Femur (tissue), 1 donor: ENCODE results near the gene SRGAP3.

ENCODE experiments used
- DNase-seq: peaks from one replicate; pipeline ENCODE4 v3.0.0-alpha.2; 2017

The SRGAP3 gene

GRCh38 chr3:9137676-9138075 is 111.8 kb downstream of the SRGAP3 start:
- peak; percentile 68 for DNase-seq

DNA sequence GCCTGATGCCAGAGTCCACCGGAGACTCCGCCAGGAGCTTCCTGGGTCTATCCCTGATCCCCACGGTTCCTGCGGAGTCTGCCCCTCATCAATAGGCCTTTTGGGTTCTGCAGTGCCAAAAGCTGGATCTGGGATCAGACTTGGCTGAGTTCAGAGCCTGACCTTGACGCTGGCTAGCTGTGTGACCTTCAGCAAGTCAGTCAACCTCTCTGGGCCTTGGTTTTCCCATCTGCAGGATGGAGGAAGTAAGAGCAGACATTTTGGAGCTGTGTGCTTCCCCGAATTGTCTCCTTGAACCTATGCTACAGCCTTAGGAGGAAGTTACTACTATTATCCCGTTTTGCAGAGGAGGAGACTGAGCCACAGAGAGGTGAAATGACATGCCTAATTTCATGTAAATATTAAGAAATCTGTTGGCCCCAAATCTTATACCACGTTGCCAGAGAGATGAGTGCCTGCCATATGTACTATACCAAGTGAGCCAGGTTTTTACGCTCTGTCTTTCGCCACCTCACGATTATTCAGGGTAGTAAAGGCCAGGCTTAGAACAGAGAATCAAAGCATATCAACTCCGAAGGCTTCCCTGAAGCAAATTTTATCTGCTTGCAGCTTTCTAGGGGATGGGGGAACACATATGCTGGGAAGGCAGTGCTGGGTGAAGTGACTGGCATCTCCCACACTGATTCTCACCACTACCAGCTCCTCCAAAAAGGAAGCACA is 112.5 kb downstream of the SRGAP3 start:
- no peak for DNase-seq

DNA sequence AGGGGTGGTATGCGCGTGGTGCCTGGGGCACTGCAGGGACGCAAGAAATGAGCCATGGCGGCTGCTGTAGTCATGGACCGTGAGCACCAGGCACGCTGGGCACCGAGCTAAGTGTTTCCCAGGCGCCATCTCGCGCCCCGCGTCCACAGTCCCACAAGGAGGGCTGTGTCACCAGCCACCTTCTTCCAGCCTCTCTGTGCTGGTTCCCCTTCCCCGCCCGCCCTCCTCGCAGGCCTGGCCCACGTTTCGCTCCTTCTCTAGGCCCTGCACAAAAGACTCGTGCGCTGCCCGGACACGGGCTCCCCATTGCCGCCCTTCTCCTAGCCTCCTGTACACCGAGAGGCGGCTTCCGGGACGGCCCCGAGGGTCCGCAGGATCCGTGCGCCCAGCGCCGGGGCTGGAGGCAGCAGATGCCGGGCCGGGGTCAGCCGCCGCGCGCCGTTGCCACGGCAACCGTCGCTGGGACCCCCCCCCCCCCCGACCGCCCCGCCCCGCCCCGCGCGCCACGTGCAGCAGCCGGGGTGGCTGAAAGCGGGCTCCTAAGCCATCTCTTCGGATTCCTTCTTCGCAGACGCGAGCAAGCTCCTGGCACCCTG is 113.4 kb downstream of the SRGAP3 start:
- peak; percentile 67 for DNase-seq

DNA sequence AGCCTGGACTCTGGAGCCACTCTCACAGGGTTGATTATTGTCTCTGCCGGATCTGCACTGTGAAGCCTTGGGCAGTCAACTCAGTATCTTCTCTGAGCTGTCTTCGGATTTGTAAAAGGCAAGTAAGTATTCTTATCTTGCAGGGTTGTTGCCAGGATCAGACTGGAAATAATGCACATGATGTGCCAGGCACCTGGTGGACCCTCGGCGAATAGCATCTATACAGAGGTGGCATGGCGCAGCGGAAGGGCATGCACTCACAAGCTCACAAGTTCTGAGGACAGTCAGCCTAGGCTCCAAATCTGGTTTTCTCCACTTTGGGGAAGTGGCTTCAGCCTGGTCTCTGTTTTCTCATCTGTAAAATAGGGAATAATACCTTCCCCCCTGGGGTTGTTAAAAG is 113.9 kb downstream of the SRGAP3 start:
- DNase-seq, result no peak

GRCh38 chr3:9133656-9134055 is 115.8 kb downstream of the SRGAP3 start:
- no peak for DNase-seq

DNA sequence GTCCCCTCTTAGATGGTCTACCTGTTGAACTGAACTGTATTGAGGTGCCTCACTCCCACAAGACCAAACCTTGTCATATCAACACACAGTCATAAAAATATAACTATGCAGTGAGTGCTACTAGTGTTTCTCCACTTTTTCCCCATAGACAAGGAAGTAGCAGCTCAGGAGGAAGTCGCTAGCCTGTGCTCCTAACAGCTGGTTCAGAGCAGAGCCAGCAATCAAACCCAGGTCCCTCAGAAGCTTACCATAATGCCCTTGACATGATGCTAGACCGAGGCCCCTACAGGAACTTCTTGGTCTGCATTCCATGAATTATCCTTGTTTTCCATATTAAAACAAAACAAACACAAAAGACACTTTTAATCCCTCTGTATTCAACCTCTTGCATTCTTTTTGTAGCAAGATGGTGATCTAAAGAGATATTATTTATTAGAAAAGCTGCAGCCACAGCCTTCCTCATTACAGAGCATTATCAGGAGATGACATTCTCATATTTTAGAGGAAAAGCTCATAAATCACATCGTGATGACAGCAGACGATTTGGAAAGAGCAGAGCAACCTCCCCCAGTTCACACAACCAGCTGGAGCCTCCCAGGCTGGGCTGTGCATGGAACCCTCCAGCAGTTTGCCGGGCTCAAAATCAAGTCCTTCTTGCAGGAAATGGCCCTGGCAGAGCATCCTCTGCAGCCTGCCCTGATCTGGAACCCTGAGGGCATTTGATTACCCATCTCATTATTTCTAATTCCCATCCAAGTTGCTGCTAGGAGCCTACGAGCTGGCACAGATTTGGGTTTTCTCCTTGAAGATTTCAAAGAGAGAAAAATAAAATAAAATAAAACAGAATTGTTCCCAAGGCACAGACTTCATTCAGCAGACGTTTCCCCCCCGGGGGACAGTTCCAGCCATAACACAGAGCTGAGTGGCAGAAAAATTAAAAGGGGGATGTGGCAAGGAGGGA is 118.8 kb downstream of the SRGAP3 start:
- no peak for DNase-seq

- peak; percentile 65 for DNase-seq
Observed at GRCh38 chr3:9129365-9129764, 120.1 kb downstream of the SRGAP3 start.

- no peak for DNase-seq
Observed at GRCh38 chr3:9125278-9125951, 124.0 kb downstream of the SRGAP3 start.

GRCh38 chr3:9124730-9125129 is 124.7 kb downstream of the SRGAP3 start:
- no peak for DNase-seq

DNA sequence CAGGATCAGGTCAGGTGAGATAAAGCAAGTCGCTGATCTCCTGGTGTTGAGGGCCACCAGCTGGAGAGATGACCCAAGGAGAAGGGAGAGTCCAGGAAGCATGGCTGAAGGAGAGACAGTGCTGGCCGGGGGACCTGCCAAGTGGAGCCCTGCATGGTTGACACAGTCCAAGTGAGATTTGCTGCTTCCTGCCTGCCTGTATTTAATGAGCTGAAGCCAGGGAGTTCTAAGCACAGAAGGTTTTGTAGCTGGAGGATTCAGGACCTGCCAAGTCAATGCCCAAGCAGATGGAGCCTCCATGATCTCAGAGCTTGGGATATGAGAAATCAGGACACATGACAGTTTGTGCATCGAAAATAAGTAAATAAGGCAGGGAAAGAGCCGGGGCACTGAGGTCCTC is 125.6 kb downstream of the SRGAP3 start:
- no peak for DNase-seq

- DNase-seq, result no peak
Observed at GRCh38 chr3:9122732-9123364, 126.6 kb downstream of the SRGAP3 start.

DNA sequence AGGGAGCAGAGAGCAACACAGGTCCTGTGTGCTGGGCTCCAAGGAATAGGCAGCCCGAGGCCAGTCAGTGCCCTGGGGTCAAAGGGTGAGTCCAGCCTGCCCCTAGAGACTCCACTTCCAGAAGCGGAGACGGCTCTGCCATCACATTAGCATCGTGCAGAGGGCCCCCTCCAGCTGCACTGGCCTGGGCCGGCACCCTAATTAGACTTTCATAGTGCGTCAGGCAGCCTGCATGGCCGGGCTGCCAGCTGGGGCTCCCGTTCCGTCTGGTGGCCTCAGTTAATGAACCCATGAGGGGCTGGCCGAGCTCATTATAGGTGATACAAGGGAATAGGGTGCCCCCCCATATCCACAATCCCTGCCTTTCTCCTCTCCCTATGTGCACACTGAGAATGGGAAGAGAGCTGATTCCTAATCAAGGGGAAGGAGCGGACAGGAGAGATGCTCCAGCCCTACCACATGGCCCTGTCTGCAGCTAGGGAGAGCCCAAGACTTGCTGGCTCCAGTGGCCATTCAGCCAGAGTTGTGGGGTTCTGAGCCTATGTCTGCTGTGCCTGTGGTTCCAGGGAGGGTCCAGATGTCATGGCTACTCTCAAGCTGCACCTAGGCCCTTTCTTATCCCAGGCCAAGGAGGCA is 128.0 kb downstream of the SRGAP3 start:
- DNase-seq, result no peak

DNA sequence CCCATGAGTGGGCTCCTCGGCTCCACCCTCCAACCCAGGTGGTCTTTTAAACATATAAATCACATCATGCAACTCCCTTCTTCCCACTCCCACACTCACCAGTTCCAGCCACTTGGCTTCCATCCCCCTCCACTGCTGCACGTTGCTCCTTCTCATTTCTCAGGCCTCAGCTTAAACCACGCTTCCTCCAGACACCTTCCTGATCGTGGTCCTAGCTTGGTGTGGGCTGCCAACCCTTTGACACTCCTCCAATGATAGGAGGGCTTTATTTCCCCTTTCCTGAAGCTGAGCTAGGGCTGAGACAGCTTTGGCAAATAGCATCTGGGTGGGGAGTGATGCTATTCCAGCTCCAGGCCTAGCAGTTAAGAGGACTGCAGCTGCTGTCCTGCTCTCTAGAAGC is 130.1 kb downstream of the SRGAP3 start:
- DNase-seq, result no peak

DNA sequence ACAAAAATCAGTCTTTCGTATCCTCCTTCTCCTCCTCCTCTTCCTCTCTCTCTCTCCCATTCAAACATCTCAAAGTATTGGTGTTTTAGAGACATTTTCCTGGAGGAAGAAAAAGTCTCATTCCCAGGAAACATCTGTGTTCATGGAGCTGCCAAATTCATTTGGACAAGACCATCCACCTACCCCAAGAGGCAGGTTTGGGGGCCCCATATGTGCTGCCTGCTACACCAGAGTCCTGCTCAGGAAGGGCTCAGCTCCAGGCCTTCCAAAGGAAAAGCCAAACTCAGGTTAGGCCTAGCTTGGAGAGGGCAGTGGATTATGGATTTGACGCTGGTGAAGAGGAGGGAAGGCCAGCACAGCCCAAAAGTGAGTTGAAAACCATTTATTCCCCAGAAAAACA is 131.2 kb downstream of the SRGAP3 start:
- no peak for DNase-seq

DNA sequence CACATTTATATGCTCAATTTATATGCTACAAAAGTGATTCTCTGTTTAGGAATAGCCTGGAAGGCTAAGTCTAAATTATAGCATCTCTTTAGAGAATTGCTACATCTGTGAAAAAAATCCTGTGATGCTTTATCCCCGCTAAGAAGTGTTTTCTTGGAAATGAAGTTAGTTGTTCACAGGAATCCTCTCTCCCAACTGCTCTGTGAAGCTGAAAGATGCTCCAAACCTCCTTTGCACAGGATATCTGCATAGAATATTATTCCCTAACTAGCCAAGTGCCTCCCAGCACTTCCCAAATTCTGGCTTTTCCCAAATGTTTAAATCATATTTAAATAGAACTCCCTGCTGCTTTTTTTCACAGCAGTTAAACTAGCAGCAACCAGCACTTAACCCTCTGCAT is 132.2 kb downstream of the SRGAP3 start:
- DNase-seq, result no peak

GRCh38 chr3:9116336-9116735 is 133.1 kb downstream of the SRGAP3 start:
- no peak for DNase-seq

DNA sequence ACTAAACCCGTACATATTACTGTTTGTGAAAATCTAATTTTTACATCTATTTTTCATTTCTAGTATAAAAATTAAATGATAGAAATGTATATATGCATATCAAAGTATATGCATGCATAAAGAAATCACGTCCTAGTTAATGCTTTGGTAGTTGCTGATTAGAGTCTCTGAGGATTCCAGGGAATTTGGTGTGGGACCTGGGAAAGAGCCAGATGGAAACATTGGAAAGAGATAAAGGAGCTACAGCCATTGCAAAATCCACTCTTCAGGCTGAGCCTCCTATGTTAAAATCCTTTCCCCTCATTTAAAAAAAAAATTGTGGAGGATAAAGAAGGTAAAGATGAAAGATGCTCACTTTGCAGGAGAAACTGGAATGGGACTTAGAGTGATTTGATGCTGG is 134.1 kb downstream of the SRGAP3 start:
- no peak for DNase-seq

DNA sequence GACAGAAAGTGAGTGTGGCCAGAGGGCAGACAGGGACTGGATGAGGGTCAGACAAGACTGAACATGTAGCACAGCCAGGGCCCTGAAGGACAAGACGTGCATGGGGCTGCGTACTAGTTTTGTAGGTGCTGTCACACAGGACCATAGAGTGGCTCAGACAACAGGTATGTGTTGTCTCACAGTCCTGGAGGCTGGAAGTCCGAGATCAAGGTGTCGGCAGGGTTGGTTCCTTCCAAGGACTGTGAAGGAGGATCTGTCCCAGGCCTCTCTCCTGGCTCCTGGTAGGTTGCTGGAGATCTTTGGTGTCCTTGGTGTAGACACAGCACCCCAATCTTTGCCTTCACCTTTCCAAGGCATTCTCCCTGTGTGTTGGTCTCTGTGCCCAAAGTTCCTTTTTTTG is 136.4 kb downstream of the SRGAP3 start:
- no peak for DNase-seq

DNA sequence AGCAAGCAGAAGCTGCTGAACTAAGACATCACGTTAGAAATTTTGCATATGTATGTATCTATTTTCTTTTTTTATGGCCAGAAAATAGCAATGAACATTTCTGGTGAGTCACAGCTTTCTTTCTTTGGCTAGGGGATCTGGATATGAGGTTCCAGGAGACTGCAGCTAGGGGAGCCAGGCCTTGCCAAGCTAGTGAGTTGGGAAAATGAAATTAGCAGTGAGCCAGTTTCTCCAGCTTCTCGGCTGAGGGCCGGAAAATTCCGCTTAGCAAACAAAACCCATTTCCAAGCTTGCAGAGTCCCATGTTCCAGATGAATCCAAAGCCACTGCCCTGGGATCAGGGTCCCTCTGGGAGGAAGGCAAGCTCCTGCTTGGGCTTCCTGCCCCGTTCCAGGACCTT is 137.6 kb downstream of the SRGAP3 start:
- peak; percentile 90 for DNase-seq

DNA sequence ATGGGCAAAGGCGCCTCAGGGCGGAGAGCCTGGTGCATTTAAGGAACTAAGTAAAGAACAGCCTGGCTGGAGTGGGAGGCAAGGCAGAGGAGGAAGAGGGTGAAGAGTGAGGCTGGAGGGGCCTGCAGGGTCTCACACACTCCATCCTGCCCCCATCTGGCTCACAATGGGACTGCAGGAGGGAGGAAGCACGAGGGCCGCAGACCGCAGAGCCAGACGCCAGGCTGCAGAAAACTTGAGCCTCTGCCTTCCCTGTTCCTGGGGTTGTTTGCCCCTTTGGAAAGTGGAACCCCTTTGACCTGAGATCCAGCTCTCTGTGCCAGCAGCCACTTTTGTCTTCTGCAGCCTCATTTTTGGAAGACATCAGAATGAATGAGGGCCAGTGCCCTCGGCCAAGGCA is 138.0 kb downstream of the SRGAP3 start:
- peak; percentile 51 for DNase-seq

DNA sequence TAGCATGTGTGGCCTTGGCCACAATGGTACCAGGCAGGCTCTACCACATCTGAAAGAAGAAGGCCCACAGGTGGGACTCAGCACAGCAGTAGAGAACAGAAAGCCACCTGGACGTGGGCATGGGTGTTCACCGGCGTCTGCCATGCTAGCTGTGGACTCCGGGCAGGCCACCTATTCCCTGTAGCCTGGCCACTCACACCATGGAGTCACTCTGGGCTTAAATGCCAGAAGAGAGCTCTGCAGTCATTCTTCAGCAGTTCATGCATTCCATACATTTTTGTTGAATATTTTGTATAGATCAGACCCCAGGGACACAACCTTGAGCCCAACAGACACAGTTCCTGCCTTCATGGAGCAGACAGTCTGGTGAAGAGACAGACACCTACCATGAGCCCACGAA is 138.6 kb downstream of the SRGAP3 start:
- DNase-seq, result no peak

DNA sequence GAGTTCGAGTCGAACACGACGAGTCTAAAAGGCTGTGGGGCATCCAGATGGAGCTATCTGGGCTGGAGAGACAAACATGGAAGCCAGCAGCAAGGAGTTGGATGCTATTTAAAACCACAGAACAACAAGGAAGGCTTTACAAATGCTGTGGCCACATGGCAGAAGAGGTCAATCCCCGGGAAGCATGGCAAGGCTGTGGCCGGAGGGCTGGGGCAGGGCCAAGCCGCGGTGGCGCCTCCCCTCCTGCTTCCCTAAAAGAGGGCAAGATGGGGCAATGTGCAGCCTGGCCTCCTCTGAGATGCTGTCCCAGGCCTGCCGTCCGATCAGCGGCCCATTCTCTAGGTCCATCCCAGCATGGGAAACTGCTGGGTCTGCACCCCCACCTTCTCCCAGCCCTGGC is 139.1 kb downstream of the SRGAP3 start:
- DNase-seq, result no peak
